HUDEP-2 (cell line): ENCODE data around the gene LRRN2.

ENCODE experiments used
- DNase-seq, 76 experiments: peaks; one replicate each; lab custom pipeline; 2025; ENCODE audit not compliant: unreplicated experiment in 76 of 76; lab: John Stamatoyannopoulos, UW

LRRN2 gene

GRCh38 chr1:204694145-204694544 lies 8.6 kb upstream of the LRRN2 start:
- DNase-seq: no peak

- DNase-seq: peak in 73 of 76 experiments; percentile 23 to 93 (median 75)
Observed at GRCh38 chr1:204692841-204693356, 7.4 kb upstream of the LRRN2 start.

- peak in 30 of 76 experiments; percentile 7 to 57 (median 32) for DNase-seq
Observed at GRCh38 chr1:204692325-204692840, 6.8 kb upstream of the LRRN2 start.

- DNase-seq: peak in 28 of 76 experiments; percentile 9 to 65 (median 30)
Observed at GRCh38 chr1:204691328-204691730, 5.8 kb upstream of the LRRN2 start.

GRCh38 chr1:204688776-204689175 lies 3.2 kb upstream of the LRRN2 start:
- DNase-seq: no peak

GRCh38 chr1:204688007-204688406 lies 2.5 kb upstream of the LRRN2 start:
- DNase-seq: no peak

- peak in 67 of 76 experiments; percentile 10 to 86 (median 55) for DNase-seq
Observed at GRCh38 chr1:204684571-204685235, 835 bp downstream of the LRRN2 start.

- peak in 2 of 76 experiments; percentile 20 to 28 for DNase-seq
Observed at GRCh38 chr1:204684206-204684570, 1.4 kb downstream of the LRRN2 start.

- DNase-seq: no peak
Observed at GRCh38 chr1:204683284-204684205, 2.0 kb downstream of the LRRN2 start.

- DNase-seq: no peak
Observed at GRCh38 chr1:204680461-204680860, 5.1 kb downstream of the LRRN2 start.

- no peak for DNase-seq
Observed at GRCh38 chr1:204680051-204680450, 5.5 kb downstream of the LRRN2 start.

GRCh38 chr1:204678721-204679475 lies 6.6 kb downstream of the LRRN2 start:
- no peak for DNase-seq

GRCh38 chr1:204677864-204678263 lies 7.7 kb downstream of the LRRN2 start:
- no peak for DNase-seq

- DNase-seq: no peak
Observed at GRCh38 chr1:204676043-204676442, 9.5 kb downstream of the LRRN2 start.

GRCh38 chr1:204673909-204674649 lies 11.5 kb downstream of the LRRN2 start:
- DNase-seq: no peak

- DNase-seq: peak in 2 of 76 experiments; percentile 6 to 21
Observed at GRCh38 chr1:204673209-204673608, 12.3 kb downstream of the LRRN2 start.

GRCh38 chr1:204672482-204673121 lies 12.9 kb downstream of the LRRN2 start:
- peak in 72 of 76 experiments; percentile 10 to 88 (median 64) for DNase-seq

GRCh38 chr1:204672069-204672468 lies 13.5 kb downstream of the LRRN2 start:
- no peak for DNase-seq

- DNase-seq: no peak
Observed at GRCh38 chr1:204670152-204670927, 15.2 kb downstream of the LRRN2 start.
